Activated naive CD4-positive, alpha-beta T cell treated with anti-CD3 and anti-CD28 coated beads for 36 hours (primary cell): ENCODE data around the gene PHF24. TPM values are rescaled to one million over a fixed set of nuclear protein-coding genes. Genes with fewer than 3 reads are reported as not detected.
"Not testable (repeated sequence)": the region's sequence is repeated elsewhere in the genome, so short reads cannot be mapped to it uniquely, and the experiment has no call there.

Source experiments
- CTCF ChIA-PET: fragments of 350-600 bp; sonication (Branson Sonifier 250); formaldehyde crosslinking; loops from one replicate; lab custom pipeline; 2021; ENCODE audit warnings: antibody characterized with exemption; lab: Charles Lee
- DNase-seq: peaks from one replicate; pipeline ENCODE4 v3.0.0-alpha.2; 2020
- H3K27ac Mint-ChIP-seq: one replicate; pipeline ENCODE4 v1.8.0; 2021; ENCODE audit warnings: mild to moderate bottlenecking, mixed read lengths
- H3K27me3 Mint-ChIP-seq: one replicate; pipeline ENCODE4 v1.8.0; 2021; ENCODE audit warnings: low read depth, mixed read lengths
- H3K36me3 Mint-ChIP-seq: one replicate; pipeline ENCODE4 v1.8.0; 2021; ENCODE audit warnings: low read depth, mixed read lengths
- H3K4me1 Mint-ChIP-seq: one replicate; pipeline ENCODE4 v1.8.0; 2021; ENCODE audit warnings: low read depth, mixed read lengths
- H3K4me3 Mint-ChIP-seq: one replicate; pipeline ENCODE4 v1.8.0; 2021; ENCODE audit warnings: mild to moderate bottlenecking, moderate library complexity, mixed read lengths
- H3K9me3 Mint-ChIP-seq: one replicate; pipeline ENCODE4 v1.8.0; 2021; ENCODE audit warnings: mixed read lengths
- intact Hi-C: fragments of 100-400 bp; cut with micrococcal nuclease; formaldehyde crosslinking; loops from one replicate; pipeline ENCODE4 v1.15.1; 2023
- total RNA-seq, 2 experiments: library from RNA; stranded (reverse); gene quantifications; one replicate each; pipeline ENCODE4 v1.2.3, GENCODE V29; 2021

PHF24 gene
- total RNA-seq, result not detected

DNA sequence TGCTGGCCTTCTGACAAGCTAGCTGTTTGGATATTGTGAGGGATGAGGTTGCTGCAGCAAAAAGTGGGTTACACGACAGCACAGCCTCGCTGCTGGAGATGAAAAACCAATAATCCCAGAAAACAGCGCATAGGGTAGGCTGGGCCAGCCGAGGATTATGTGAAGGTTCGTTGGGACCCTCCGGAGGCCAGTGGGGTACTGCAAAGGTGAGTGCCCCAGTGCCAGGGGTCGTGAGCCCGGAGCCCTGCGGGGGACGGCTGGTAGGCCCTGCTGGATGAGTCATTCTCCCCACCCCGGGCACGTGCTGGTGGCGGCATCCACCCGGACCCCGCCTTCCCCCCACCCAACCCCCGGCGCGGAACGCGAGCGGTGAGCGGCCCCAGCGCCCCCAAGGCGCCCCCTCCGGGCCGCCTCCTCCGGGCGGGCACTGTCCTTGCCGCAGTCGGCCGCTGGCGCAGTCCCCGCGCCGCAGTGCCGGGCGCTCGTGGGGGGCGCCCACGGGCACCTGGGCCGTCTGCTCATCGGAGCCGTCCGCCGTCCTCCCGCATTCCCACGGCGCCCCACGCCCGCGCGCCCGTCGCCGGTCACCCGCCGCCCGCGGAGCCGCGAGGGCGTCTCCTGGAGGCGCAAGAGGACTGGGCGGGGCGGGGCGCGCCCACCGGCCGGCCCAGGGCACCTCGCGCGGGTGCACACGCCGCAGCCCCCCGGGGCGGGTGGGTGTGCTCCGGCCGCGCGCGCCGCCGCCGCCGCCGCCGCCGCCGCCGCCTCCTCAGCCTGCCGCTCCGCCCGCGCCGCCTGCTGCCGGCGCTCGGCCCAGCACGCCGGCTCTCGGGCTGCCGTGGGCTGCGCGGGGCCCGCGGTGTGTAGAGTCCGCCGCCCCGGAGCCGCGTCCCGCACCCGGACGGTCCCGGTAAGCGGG is at the start of gene PHF24:
Gene PHF24, plus strand, starts transcription at position 794 of the 919 bp plus-strand sequence. CDS start 13,014 bp downstream, outside the sequence.
- H3K36me3 Mint-ChIP-seq, result no peaks in the 10 kb centered on the region
- peaks cover 44% of the 10 kb centered on the region for H3K27me3 Mint-ChIP-seq
- peaks cover 23% of the 10 kb centered on the region for H3K4me1 Mint-ChIP-seq
- H3K27ac Mint-ChIP-seq, result no peak within 1 kb of the TSS
- peak within 1 kb of the TSS; percentile 34 for H3K4me3 Mint-ChIP-seq
- intact Hi-C loops, result no loop called here
- CTCF ChIA-PET, result no interaction called here
- H3K9me3 Mint-ChIP-seq, result no peaks in the 10 kb centered on the region
- peak; percentile 17 for DNase-seq

DNA sequence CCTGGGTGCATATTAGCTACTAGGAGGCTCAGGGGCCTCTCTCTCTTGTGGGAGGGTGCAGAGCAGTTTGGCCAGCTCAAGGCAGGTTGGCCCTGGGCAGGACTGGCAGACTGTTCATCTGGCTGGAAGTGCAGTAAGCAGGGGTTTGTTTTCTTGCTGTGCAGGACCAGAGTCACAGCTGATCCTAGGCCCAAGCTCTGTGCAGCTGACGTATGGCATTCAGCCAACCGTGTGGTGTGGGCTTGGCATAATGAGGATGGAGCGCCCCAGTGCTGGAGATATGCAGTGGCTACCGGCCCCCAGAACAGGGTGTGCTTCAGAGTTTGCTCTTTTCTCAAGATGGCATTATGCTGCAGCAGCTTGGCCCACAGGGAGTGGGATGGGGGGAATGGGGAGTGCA is 31.0 kb upstream of the PHF24 start:
- Mint-ChIP-seq H3K27me3 (peaks cover 11% of the 10 kb centered on the region), H3K4me3 (no peak overlapping the region), H3K36me3 (peaks cover 8% of the 10 kb centered on the region), H3K4me1 (peaks cover 16% of the 10 kb centered on the region), H3K27ac (no peak overlapping the region), H3K9me3 (peaks cover 14% of the 10 kb centered on the region)
- CTCF ChIA-PET, result interaction anchor here (0.7 to 1.3 kb wide), 4 partner anchors 12 to 236 kb away, joined by 3 to 4 read pairs (median 3); no protein-coding TSS in a partner anchor
- intact Hi-C loops, result no loop called here
- DNase-seq, result no peak

DNA sequence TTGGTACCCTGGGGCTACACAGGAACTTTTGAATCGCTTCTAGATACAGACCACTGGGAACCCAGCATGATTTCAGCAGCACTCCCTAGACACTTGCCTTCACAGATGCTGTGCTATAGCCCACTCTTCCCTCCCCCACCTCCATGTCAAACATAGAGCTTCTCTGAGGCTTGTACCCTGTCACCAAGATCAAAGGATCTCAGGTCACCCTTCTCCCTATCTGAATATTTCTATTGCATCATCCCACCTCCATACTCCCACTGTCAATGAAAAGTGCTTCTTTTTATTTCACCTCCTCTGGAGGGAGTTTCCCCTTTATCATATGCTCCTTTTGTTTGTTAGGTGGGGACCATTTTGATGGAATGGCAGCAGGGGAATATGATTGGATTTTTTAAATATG is 29.2 kb upstream of the PHF24 start:
- H3K27me3 Mint-ChIP-seq, result peaks cover 7% of the 10 kb centered on the region
- no peak overlapping the region for H3K27ac Mint-ChIP-seq
- peak; percentile 38 for DNase-seq
- peaks cover 8% of the 10 kb centered on the region for H3K36me3 Mint-ChIP-seq
- H3K4me3 Mint-ChIP-seq, result no peak overlapping the region
- intact Hi-C loops, result no loop called here
- peaks cover 14% of the 10 kb centered on the region for H3K9me3 Mint-ChIP-seq
- CTCF ChIA-PET, result interaction anchor here (0.6 to 1.6 kb wide), 11 partner anchors 15 to 1448 kb away, joined by 3 to 5 read pairs (median 3); no protein-coding TSS in a partner anchor
- peaks cover 16% of the 10 kb centered on the region for H3K4me1 Mint-ChIP-seq

DNA sequence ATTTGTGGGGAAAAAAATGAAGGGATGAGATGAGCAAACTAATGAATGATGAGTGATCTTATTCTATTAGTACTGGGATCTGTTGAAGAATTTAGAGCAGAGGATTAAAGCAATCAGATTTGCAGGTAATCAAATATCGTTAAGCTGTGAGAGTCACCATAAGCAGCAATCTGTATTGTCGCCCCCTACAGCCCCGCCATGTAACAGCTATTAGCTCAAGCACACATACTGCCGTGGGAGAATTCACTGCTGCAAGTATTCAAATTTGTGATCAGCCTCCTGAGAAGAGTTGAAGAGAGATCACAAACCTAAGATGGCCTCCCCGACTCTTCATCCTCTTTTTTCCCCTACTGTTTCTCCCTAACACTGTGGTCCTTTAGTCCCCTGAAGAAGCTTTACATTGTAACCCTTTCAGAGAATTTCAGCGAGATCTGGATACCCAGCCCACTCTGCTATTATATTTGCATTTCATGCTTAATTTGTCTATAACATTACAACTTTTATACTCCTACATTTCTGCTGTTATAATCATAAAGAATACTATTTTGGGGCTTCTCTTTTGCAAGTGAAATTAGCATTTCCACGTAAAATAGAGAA is 28.5 kb upstream of the PHF24 start:
- CTCF ChIA-PET, result interaction anchor here (0.8 to 1.6 kb wide), 9 partner anchors 24 to 215 kb away, joined by 3 to 5 read pairs (median 4); no protein-coding TSS in a partner anchor
- Mint-ChIP-seq H3K27ac (no peak overlapping the region), H3K9me3 (peaks cover 11% of the 10 kb centered on the region), H3K4me3 (no peak overlapping the region), H3K36me3 (peaks cover 6% of the 10 kb centered on the region), H3K27me3 (peaks cover 9% of the 10 kb centered on the region), H3K4me1 (peaks cover 16% of the 10 kb centered on the region)
- intact Hi-C loops, result no loop called here
- DNase-seq, result peak; percentile 65

DNA sequence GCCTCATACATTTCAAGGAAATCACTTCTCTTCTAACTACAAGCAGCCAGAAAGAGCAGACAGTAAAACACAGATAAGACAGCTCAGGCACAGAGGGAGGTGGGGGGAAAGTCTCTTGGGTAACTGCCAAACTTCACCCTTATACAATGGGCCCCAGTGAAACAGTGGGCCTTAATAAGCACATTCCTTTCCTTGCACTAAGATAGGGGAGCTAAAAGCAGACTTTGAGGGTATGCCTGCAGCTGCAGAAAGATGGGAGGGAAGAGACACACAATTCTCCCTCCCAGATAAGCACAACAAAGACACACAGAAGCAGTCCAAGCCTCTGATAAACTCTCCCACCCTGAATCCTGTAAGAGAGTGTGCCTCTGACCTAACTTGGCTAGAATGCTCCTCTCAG is 18.1 kb upstream of the PHF24 start:
- DNase-seq, H3K27ac Mint-ChIP-seq, intact Hi-C loops, H3K27me3 Mint-ChIP-seq, H3K4me1 Mint-ChIP-seq, H3K36me3 Mint-ChIP-seq, H3K9me3 Mint-ChIP-seq, H3K4me3 Mint-ChIP-seq: not testable (repeated sequence)
- CTCF ChIA-PET, result interaction anchor here (3.0 kb wide), 1 partner anchor 41 kb away, joined by 8 read pairs; no protein-coding TSS in a partner anchor

DNA sequence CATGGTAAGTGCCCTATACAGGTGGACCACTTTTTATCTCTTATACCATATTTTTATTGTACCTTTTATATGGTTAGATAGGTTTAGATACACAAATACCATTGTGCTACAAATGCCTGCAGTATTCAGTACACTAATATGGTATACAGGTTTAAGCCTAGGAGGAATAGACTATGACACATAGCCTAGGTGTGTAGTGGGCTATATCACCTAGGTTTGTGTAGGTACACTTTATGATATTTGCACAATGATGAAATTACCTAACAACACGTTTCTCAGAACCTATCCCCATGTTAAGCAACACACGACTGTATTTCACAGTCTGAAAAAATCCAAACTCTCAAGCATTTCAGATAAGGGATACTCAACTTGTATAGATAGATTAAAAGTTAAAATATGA is 9.6 kb upstream of the PHF24 start:
- H3K9me3 Mint-ChIP-seq, result no peaks in the 10 kb centered on the region
- no peak overlapping the region for H3K4me3 Mint-ChIP-seq
- no peak overlapping the region for H3K27ac Mint-ChIP-seq
- DNase-seq, result no peak
- H3K27me3 Mint-ChIP-seq, result peaks cover 5% of the 10 kb centered on the region
- intact Hi-C loops, result no loop called here
- CTCF ChIA-PET, result interaction anchor here (0.6 to 0.9 kb wide), 2 partner anchors 302 to 306 kb away, joined by 3 to 4 read pairs; no protein-coding TSS in a partner anchor
- H3K36me3 Mint-ChIP-seq, result no peaks in the 10 kb centered on the region
- no peaks in the 10 kb centered on the region for H3K4me1 Mint-ChIP-seq

DNA sequence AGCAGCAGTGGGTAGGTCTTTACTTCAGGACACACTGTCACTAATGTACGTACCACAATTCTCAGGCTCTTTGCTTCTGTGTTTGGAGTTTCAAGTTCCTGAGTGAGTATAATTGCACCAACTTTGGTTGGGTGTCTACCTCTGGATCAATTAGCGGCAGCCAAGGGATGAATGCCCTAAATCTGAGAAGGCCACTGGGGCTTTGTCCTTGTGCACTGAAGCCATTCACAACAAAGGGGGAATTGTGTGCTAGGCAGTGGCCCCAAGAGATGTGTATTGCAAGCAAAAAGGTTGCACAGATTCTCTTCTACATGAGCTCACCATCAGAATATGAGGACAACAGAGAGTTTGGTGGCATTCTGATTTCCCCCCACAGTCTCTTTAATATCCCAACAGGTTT is 3.9 kb upstream of the PHF24 start:
- peaks cover 28% of the 10 kb centered on the region for H3K27me3 Mint-ChIP-seq
- H3K9me3 Mint-ChIP-seq, result no peaks in the 10 kb centered on the region
- intact Hi-C loops, result no loop called here
- no peak overlapping the region for H3K4me3 Mint-ChIP-seq
- no peak overlapping the region for H3K27ac Mint-ChIP-seq
- DNase-seq, result no peak
- no peaks in the 10 kb centered on the region for H3K36me3 Mint-ChIP-seq
- CTCF ChIA-PET, result no interaction called here
- H3K4me1 Mint-ChIP-seq, result peaks cover 3% of the 10 kb centered on the region

DNA sequence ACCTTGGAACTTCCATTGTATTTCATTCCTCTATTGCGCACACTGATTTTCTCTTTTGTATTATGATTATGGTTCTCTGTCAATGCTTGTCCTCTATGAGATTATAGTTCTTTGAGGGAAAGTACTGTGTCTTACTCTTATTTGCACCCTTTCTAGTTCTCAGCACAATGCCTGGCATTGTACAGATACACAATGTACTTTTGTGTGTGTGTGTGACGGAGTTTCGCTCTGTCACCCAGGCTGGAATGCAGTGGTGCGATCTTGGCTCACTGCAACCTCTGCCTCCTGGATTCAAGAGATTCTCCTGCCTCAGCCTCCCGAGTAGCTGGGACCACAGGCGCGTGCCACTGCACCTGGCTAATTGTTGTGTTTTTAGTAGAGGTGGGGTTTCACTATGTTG is 2.0 kb upstream of the PHF24 start:
- H3K27ac Mint-ChIP-seq, H3K4me1 Mint-ChIP-seq, H3K4me3 Mint-ChIP-seq, H3K36me3 Mint-ChIP-seq, DNase-seq, intact Hi-C loops, H3K9me3 Mint-ChIP-seq: not testable (repeated sequence)
- CTCF ChIA-PET, result interaction anchor here (1.2 kb wide), 1 partner anchor 56 kb away, joined by 3 read pairs; no protein-coding TSS in a partner anchor
- peaks cover 38% of the 10 kb centered on the region for H3K27me3 Mint-ChIP-seq

DNA sequence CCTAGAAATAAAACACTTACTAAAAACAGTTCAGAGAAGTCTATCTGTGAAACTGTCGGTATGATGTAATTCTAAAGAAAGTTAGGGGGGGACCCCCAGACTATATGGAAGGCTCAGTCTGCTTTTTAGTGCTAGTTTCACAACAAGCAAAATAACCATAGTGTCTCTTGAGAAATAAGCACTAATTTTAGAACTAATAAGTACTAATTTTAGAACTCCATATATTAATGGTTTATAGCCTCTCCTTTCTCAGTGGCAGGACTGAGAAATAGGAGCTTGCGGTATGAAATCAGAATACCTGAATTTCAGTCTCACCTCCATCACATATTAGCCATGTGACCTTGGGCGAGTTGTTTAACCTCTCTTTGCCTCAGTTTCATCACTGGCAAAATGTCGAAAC is 1.4 kb upstream of the PHF24 start:
- peaks cover 12% of the 10 kb centered on the region for H3K4me1 Mint-ChIP-seq
- H3K9me3 Mint-ChIP-seq, result no peaks in the 10 kb centered on the region
- H3K27me3 Mint-ChIP-seq, result peaks cover 41% of the 10 kb centered on the region
- no peak for DNase-seq
- no peaks in the 10 kb centered on the region for H3K36me3 Mint-ChIP-seq
- intact Hi-C loops, result no loop called here
- no peak overlapping the region for H3K27ac Mint-ChIP-seq
- H3K4me3 Mint-ChIP-seq, result no peak overlapping the region
- CTCF ChIA-PET, result no interaction called here

DNA sequence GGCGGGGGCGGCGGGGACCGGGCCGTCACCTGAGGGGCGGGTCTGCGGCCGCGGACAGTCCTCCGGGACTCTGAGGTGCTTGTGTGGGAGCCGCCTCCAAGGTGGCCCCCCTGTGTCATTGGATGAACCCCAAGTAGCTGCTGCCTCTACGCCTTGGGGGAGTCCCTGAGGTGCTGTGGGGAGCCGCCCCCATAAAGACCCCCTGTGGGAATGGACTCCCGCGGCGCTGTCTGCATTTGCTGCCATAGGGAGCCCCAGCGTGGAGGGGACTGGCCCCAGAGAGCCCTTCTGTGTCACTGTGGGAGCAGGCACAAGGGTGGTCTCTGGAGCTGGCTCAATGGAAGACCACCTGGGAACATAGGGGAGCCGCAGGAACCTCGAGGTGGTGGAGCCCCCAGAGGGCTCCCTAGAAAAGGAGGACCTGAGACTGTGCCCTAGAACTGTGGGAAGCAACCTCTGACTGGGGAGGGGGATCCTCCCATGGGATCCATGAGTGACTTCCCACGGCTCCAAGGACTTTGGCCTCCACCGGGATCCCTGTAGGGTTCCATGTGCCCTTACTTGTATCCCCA is 412 bp downstream of the PHF24 start:
- intact Hi-C loops, result no loop called here
- CTCF ChIA-PET, result interaction anchor here (1.2 to 1.5 kb wide), 2 partner anchors 36 to 59 kb away, joined by 3 read pairs; no protein-coding TSS in a partner anchor
- Mint-ChIP-seq H3K27ac (no peak overlapping the region), H3K27me3 (peaks cover 51% of the 10 kb centered on the region), H3K4me3 (no peak overlapping the region), H3K9me3 (no peaks in the 10 kb centered on the region), H3K36me3 (no peaks in the 10 kb centered on the region), H3K4me1 (peaks cover 25% of the 10 kb centered on the region)
- DNase-seq, result no peak

DNA sequence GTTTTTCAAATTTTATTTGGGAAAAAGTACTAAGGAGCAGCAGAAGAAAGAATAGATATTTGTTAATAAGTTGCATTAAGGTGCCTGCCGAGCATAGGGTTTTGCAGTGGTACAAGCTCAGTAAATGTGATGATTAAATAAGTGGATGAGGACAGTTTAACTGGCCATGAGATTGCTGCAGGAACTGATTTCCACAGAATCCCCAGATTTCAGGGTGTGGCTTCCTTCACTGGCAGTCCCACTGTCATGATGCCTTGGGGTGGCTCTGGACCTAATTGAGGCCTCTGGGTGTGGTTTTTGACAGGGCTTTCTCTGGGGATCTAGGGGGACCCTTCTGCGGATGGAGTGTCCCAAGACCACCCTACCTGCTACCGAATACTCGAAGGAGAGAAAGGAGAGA is 1.4 kb downstream of the PHF24 start:
- Mint-ChIP-seq H3K27ac (no peak overlapping the region), H3K27me3 (peaks cover 56% of the 10 kb centered on the region), H3K36me3 (no peaks in the 10 kb centered on the region), H3K4me3 (no peak overlapping the region), H3K9me3 (no peaks in the 10 kb centered on the region), H3K4me1 (peaks cover 25% of the 10 kb centered on the region)
- no peak for DNase-seq
- intact Hi-C loops, result no loop called here
- CTCF ChIA-PET, result interaction anchor here (0.6 to 1.5 kb wide), 4 partner anchors 26 to 1818 kb away, joined by 3 read pairs; no protein-coding TSS in a partner anchor
